Measurements from ENCODE around the gene TSSK2.

- TF ChIP-seq CTCF (IDR thresholded peaks at IDR 0.05; ENCODE audit: poor library complexity) (no peak), EZH2phosphoT487 (IDR thresholded peaks at IDR 0.05; ENCODE audit: low read depth, severe bottlenecking, unreplicated experiment) (no peak)
Observed at GRCh38 chr22:19123936-19124335, 7.2 kb upstream of the TSSK2 start.

Measured in hepatocyte (in vitro differentiated cells).